ENCODE measurements around the gene DIP2C. TPM values are rescaled to one million over a fixed set of nuclear protein-coding genes. Genes with fewer than 3 reads are reported as not detected.
A peak's percentile ranks its signal among the peaks of the same experiment; 100 is the strongest.

The DIP2C gene
- polyA plus RNA-seq, 3 donors, result 0.11 TPM; not detected in 2

GRCh38 chr10:387593-387891 lies 301.9 kb downstream of the DIP2C start:
- Histone ChIP-seq H3K4me2 (replicated peaks; ENCODE audit: extremely low read depth, low read length, poor library complexity, severe bottlenecking) (peak overlapping the region; percentile 36), H3K9me3 (replicated peaks in 1 of 2; ENCODE audit: control insufficient read depth in 1 of 2, insufficient read depth in 1 of 2, low read length in 2 of 2) (no peaks in the 10 kb centered on the region), H3K4me1 (ENCODE audit: control insufficient read depth in 1 of 2, insufficient read depth in 2 of 2, low read length in 2 of 2) (peaks cover 27% of the 10 kb centered on the region in 2 donors), H3K79me2 (ENCODE audit: insufficient read depth, low read length) (no peaks in the 10 kb centered on the region), H4K20me1 (ENCODE audit: insufficient read depth, low read length) (no peaks in the 10 kb centered on the region), H2AFZ (ENCODE audit: insufficient read depth, low read depth, low read length, poor library complexity, severe bottlenecking) (peak overlapping the region; percentile 29), H3K9ac (ENCODE audit: insufficient read depth, low read length, poor library complexity, severe bottlenecking) (peak overlapping the region; percentile 32), H3K27me3 (ENCODE audit: control insufficient read depth in 2 of 2, insufficient read depth in 2 of 2, low read length in 2 of 2) (no peaks in the 10 kb centered on the region), H3K27ac (ENCODE audit: low read depth in 1 of 2, low read length in 2 of 2) (no peak overlapping the region), H3K36me3 (replicated peaks in 1 of 2; ENCODE audit: control insufficient read depth in 1 of 2, insufficient read depth in 2 of 2, low read length in 2 of 2) (no peaks in the 10 kb centered on the region), H3K4me3 (replicated peaks in 1 of 3; ENCODE audit: low read depth in 2 of 3, low read length in 3 of 3) (peak overlapping the region in 1 of 3 experiments; percentile 32)
- no peak for TF ChIP-seq CTCF (IDR thresholded peaks at IDR 0.05)
- peaks cover 0 to 2% (median 0%) of the 10 kb centered on the region in 7 donors for H3K9me3 Mint-ChIP-seq
- DNase-seq, result no peak
- H3K27ac Mint-ChIP-seq, result peak overlapping the region in 1 of 7 donors; percentile 47
- intact Hi-C loops (cut with micrococcal nuclease), result no loop called here
- WGBS (ENCODE audit: insufficient coverage), result 80% methylated on average over 1 of the region's 5 CpGs
- no peaks in the 10 kb centered on the region for H3K36me3 Mint-ChIP-seq
- peaks cover 28% of the 10 kb centered on the region for H3K4me1 Mint-ChIP-seq
- H3K27me3 Mint-ChIP-seq (ENCODE audit: low read depth in 3 of 3), result peaks cover 1 to 7% (median 2%) of the 10 kb centered on the region in 3 donors
- peak overlapping the region in 1 of 2 donors; percentile 70 for H3K4me3 Mint-ChIP-seq

GRCh38 chr10:386771-387592 lies 302.5 kb downstream of the DIP2C start:
- 85% methylated on average over 23 of the region's 27 CpGs for WGBS (ENCODE audit: insufficient coverage)
- Histone ChIP-seq H3K9ac (ENCODE audit: insufficient read depth, low read length, poor library complexity, severe bottlenecking) (peak overlapping the region; percentile 32), H3K27me3 (ENCODE audit: control insufficient read depth in 2 of 2, insufficient read depth in 2 of 2, low read length in 2 of 2) (no peaks in the 10 kb centered on the region), H3K4me1 (ENCODE audit: control insufficient read depth in 1 of 2, insufficient read depth in 2 of 2, low read length in 2 of 2) (peaks cover 27% of the 10 kb centered on the region in 2 donors), H3K4me3 (replicated peaks in 1 of 3; ENCODE audit: low read depth in 2 of 3, low read length in 3 of 3) (no peak overlapping the region), H2AFZ (ENCODE audit: insufficient read depth, low read depth, low read length, poor library complexity, severe bottlenecking) (peak overlapping the region; percentile 29), H3K27ac (ENCODE audit: low read depth in 1 of 2, low read length in 2 of 2) (no peak overlapping the region), H3K79me2 (ENCODE audit: insufficient read depth, low read length) (no peaks in the 10 kb centered on the region), H3K4me2 (replicated peaks; ENCODE audit: extremely low read depth, low read length, poor library complexity, severe bottlenecking) (no peak overlapping the region), H3K36me3 (replicated peaks in 1 of 2; ENCODE audit: control insufficient read depth in 1 of 2, insufficient read depth in 2 of 2, low read length in 2 of 2) (no peaks in the 10 kb centered on the region), H3K9me3 (replicated peaks in 1 of 2; ENCODE audit: control insufficient read depth in 1 of 2, insufficient read depth in 1 of 2, low read length in 2 of 2) (no peaks in the 10 kb centered on the region), H4K20me1 (ENCODE audit: insufficient read depth, low read length) (no peaks in the 10 kb centered on the region)
- peaks cover 1 to 7% (median 2%) of the 10 kb centered on the region in 3 donors for H3K27me3 Mint-ChIP-seq (ENCODE audit: low read depth in 3 of 3)
- DNase-seq, result peak in 1 of 3 donors; percentile 32
- H3K4me3 Mint-ChIP-seq, result peak overlapping the region; percentile 36 to 48
- peak overlapping the region in 1 of 7 donors; percentile 72 for H3K27ac Mint-ChIP-seq
- H3K36me3 Mint-ChIP-seq, result no peaks in the 10 kb centered on the region
- TF ChIP-seq CTCF (IDR thresholded peaks at IDR 0.05), result no peak
- no peaks in the 10 kb centered on the region for H3K9me3 Mint-ChIP-seq
- H3K4me1 Mint-ChIP-seq, result peaks cover 28% of the 10 kb centered on the region
- intact Hi-C loops (cut with micrococcal nuclease), result no loop called here

All from CD14-positive monocyte (primary cell).